Astrocyte (in vitro differentiated cells and primary cell): Measurements from ENCODE around the gene METTL22.

ENCODE experiments used
- EZH2 ChIP-seq: IDR thresholded peaks from 2 replicates; pipeline ENCODE4 v1.6.1; 2012; ENCODE audit warnings: mild to moderate bottlenecking, low read length, inconsistent platforms; ENCODE audit not compliant: insufficient read depth
- TF ChIP-seq, protein P1 (sequence below): IDR thresholded peaks from 2 replicates; pipeline ENCODE4 v1.5.1; 2011; ENCODE audit warnings: low read depth, mild to moderate bottlenecking, inconsistent platforms, low read length, moderate library complexity; ENCODE audit not compliant: insufficient read depth

DNA sequence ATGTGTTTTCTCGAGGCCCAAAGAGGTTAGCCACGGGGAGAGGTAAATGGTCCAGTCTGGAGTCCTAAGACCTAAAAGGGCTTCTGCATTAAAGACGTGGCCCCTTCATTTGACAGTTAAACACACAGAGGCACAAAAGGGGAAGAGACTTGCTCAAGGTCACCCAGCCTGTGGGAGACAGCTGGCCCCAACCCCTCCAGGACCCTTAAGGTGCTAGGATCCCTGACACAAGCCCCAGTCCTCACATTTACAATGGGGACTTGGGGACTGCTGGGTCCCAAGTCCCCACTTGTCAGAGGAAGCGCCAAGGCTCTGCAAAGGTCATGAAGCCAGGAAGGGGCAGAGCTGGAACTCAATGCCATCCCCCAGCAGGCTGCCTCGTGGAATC, 54.7 kb downstream of the METTL22 start:
- TF ChIP-seq, protein P1, sequence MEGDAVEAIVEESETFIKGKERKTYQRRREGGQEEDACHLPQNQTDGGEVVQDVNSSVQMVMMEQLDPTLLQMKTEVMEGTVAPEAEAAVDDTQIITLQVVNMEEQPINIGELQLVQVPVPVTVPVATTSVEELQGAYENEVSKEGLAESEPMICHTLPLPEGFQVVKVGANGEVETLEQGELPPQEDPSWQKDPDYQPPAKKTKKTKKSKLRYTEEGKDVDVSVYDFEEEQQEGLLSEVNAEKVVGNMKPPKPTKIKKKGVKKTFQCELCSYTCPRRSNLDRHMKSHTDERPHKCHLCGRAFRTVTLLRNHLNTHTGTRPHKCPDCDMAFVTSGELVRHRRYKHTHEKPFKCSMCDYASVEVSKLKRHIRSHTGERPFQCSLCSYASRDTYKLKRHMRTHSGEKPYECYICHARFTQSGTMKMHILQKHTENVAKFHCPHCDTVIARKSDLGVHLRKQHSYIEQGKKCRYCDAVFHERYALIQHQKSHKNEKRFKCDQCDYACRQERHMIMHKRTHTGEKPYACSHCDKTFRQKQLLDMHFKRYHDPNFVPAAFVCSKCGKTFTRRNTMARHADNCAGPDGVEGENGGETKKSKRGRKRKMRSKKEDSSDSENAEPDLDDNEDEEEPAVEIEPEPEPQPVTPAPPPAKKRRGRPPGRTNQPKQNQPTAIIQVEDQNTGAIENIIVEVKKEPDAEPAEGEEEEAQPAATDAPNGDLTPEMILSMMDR, result no peak
- TF ChIP-seq EZH2, result no peak
